ENCODE measurements around the gene PCBP4. TPM values are rescaled to one million over a fixed set of nuclear protein-coding genes. Genes with fewer than 3 reads are reported as not detected.

PCBP4 gene
- total RNA-seq, 1 donor from 2014 or later: 144 TPM

DNA sequence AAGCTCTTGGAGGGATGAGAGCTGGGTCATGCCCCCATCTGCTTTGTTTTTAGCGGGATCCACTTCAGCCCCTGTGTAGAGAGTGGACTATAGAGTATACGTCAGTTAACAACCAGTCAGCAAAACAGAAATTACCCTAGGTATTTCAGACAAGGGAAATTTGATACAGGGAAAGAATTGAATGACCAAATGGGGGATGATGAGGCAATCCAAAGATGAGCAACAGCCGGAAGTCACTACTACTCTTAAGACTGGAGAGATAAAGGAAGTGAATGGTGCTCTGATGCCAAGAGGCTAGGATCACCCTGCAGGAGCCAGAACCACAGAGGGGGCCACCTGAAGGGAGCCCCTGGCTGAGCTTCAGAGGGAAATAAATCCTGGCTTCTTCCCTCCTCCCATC lies 13.8 kb downstream of the PCBP4 start:
- DNase-seq (ENCODE audit: low read depth): no peak
- TF ChIP-seq, protein P1, sequence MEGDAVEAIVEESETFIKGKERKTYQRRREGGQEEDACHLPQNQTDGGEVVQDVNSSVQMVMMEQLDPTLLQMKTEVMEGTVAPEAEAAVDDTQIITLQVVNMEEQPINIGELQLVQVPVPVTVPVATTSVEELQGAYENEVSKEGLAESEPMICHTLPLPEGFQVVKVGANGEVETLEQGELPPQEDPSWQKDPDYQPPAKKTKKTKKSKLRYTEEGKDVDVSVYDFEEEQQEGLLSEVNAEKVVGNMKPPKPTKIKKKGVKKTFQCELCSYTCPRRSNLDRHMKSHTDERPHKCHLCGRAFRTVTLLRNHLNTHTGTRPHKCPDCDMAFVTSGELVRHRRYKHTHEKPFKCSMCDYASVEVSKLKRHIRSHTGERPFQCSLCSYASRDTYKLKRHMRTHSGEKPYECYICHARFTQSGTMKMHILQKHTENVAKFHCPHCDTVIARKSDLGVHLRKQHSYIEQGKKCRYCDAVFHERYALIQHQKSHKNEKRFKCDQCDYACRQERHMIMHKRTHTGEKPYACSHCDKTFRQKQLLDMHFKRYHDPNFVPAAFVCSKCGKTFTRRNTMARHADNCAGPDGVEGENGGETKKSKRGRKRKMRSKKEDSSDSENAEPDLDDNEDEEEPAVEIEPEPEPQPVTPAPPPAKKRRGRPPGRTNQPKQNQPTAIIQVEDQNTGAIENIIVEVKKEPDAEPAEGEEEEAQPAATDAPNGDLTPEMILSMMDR (IDR thresholded peaks at IDR 0.05; ENCODE audit: insufficient read depth, low read length, poor library complexity, severe bottlenecking): no peak
- no peaks in the 10 kb centered on the region for H3K36me3 ChIP-seq (ENCODE audit: control insufficient read depth, insufficient read depth, low read length)
- H3K4me3 ChIP-seq (ENCODE audit: low read depth, low read length): no peak overlapping the region
- peaks cover 11% of the 10 kb centered on the region for H3K27me3 ChIP-seq (ENCODE audit: control insufficient read depth, insufficient read depth, low read length)

DNA sequence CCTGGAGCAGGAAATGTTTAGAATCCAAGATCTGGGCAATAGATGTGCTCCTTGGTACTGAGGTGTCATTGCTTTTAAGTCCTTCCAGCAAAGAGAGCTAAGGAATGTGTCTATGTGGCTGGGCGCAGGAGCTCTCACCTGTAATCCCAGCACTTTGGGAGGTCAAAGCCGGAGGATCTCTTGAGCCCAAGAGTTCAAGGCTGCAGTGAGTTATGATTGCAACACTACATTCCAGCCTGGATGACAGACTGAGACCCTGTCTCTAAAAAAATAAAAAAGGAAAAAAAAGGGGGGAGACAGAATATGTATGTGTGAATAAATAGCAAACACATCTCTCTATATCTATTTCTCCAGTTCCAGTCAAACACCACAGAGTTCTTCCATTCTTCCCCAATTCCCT lies 16.4 kb downstream of the PCBP4 start:
- Histone ChIP-seq H3K4me3 (ENCODE audit: low read depth, low read length) (no peak overlapping the region), H3K36me3 (ENCODE audit: control insufficient read depth, insufficient read depth, low read length) (no peaks in the 10 kb centered on the region), H3K27me3 (ENCODE audit: control insufficient read depth, insufficient read depth, low read length) (peaks cover 11% of the 10 kb centered on the region)
- DNase-seq (ENCODE audit: low read depth): no peak
- TF ChIP-seq, protein P1 (IDR thresholded peaks at IDR 0.05; ENCODE audit: insufficient read depth, low read length, poor library complexity, severe bottlenecking): no peak

DNA sequence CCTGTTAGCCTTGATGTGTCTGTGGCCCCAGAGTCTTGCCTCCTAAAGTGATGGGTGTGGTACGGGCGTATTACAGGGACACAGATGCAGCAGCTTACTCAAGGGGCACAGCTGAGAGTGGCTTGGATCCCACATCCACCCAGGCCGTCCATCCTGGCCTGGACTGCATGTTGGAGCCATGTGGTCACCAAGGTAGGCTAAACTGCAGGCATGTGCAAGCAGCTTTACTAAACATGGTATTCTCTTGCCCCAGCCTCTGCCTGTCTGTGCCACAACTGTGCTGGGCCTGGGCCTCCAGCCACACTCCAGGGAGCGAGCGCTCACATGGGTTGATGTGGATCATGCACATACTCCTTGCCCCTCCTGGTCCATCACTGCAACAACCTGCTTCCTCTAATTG lies 18.1 kb downstream of the PCBP4 start:
- Histone ChIP-seq H3K27me3 (ENCODE audit: control insufficient read depth, insufficient read depth, low read length) (peaks cover 4% of the 10 kb centered on the region), H3K4me3 (ENCODE audit: low read depth, low read length) (no peak overlapping the region), H3K36me3 (ENCODE audit: control insufficient read depth, insufficient read depth, low read length) (no peaks in the 10 kb centered on the region)
- TF ChIP-seq, protein P1 (IDR thresholded peaks at IDR 0.05; ENCODE audit: insufficient read depth, low read length, poor library complexity, severe bottlenecking): no peak
- DNase-seq (ENCODE audit: low read depth): no peak

DNA sequence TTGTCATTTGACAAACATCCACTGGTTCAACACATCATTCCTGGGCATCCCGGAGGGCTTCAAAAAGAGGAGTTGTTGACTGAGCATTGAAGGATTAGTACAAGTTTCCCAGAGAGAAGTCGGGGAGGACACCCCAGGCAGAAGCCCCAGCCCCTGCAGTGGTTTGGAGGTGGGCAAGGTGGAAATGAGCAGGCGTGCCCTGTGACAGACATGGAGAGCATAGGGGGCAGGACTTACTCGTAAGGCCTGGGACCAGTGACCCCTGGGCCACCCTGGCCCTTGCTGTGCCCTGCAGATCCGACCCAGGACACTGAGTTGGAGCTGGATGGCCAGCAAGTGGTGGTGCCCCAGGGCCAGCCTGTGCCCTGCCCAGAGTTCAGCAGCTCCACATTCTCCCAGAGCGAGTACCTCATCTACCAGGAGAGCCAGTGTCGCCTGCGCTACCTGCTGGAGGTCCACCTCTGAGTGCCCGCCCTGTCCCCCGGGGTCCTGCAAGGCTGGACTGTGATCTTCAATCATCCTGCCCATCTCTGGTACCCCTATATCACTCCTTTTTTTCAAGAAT lies 19.2 kb downstream of the PCBP4 start:
- DNase-seq (ENCODE audit: low read depth): no peak
- Histone ChIP-seq H3K36me3 (ENCODE audit: control insufficient read depth, insufficient read depth, low read length) (no peaks in the 10 kb centered on the region), H3K4me3 (ENCODE audit: low read depth, low read length) (no peak overlapping the region), H3K27me3 (ENCODE audit: control insufficient read depth, insufficient read depth, low read length) (no peaks in the 10 kb centered on the region)
- TF ChIP-seq, protein P1 (IDR thresholded peaks at IDR 0.05; ENCODE audit: insufficient read depth, low read length, poor library complexity, severe bottlenecking): no peak

DNA sequence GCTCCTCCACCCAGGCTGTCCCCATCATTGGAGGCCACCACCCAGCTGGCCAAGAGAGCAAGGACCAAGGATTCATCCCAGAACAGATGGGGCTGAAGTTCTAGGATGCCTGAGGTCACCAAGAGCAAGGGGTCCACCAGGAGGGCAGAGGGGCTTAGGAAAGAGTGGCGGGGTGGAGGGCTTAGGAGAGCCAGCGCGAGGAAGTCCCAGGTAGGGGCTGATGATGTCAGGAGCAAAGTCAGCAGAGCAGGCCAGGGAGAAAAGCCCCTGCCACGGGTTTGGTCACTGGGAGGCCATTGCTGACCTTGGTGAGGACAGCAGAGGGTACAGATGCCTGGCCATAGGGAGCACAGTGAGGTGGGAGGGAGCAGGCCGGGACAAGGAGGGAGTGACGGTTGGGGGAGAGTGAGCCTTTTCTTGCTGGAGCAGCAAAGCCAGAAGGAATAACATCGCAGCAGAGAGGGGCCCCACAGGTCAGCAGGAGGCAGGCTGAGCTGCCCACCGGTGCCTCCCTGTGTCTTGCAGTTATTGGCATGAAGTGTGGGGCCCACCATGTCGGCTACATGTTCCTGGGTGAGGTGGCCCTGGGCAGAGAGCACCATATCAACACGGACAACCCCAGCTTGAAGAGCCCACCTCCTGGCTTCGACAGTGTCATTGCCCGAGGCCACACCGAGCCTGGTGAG lies 19.9 kb downstream of the PCBP4 start:
- no peak for DNase-seq (ENCODE audit: low read depth)
- Histone ChIP-seq H3K27me3 (ENCODE audit: control insufficient read depth, insufficient read depth, low read length) (no peaks in the 10 kb centered on the region), H3K36me3 (ENCODE audit: control insufficient read depth, insufficient read depth, low read length) (no peaks in the 10 kb centered on the region), H3K4me3 (ENCODE audit: low read depth, low read length) (no peak overlapping the region)
- TF ChIP-seq, protein P1 (IDR thresholded peaks at IDR 0.05; ENCODE audit: insufficient read depth, low read length, poor library complexity, severe bottlenecking): no peak

DNA sequence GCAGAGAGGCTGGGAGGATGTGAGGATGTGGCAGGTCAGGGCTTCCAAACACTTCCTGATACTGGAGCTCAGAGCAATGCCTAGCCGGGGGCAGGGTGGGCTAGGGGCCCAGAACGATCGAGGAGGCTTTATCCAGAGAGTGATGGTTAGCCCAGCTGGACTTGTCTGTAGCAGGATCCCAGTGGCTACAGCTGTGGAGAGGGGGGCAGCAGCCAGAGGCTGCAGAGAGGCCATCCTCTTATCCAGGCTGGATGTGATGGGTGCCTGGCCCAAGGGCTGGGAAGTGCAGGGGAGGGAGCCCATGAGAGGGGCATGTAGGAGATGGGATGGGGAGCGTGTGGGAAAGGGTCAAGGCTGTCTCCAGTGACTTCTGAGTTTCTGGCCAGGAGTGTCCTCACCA lies 20.5 kb downstream of the PCBP4 start:
- no peak for DNase-seq (ENCODE audit: low read depth)
- TF ChIP-seq, protein P1 (IDR thresholded peaks at IDR 0.05; ENCODE audit: insufficient read depth, low read length, poor library complexity, severe bottlenecking): no peak

More for the DNA sequence above, 20.5 kb downstream of the PCBP4 start:
- H3K36me3 ChIP-seq (ENCODE audit: control insufficient read depth, insufficient read depth, low read length): no peaks in the 10 kb centered on the region
- no peaks in the 10 kb centered on the region for H3K27me3 ChIP-seq (ENCODE audit: control insufficient read depth, insufficient read depth, low read length)
- no peak overlapping the region for H3K4me3 ChIP-seq (ENCODE audit: low read depth, low read length)

Data from kidney epithelial cell (primary cell).